CD4-positive, CD25-positive, alpha-beta regulatory T cell (primary cell): Measurements from ENCODE around the gene BPIFA2. TPM values are rescaled to one million over a fixed set of nuclear protein-coding genes. Genes with fewer than 3 reads are reported as not detected.

Source experiments
- ATAC-seq, 2 donors: fragments of 150-1000 bp; cut with Tn5 transposase; one replicate each; pipeline ENCODE4 v1.10.0; 2021; ENCODE audit warnings: low read depth in 2 of 2, moderate number of reproducible peaks in 2 of 2, moderate library complexity in 1 of 2
- DNase-seq, 3 donors: peaks; one replicate each; pipeline versions ENCODE4 v3.0.0 to v3.0.0-alpha.2; 2012 to 2022; ENCODE audit warnings: mixed read lengths in 1 of 3
- H3K27ac ChIP-seq: one replicate; pipeline ENCODE4 v1.7.0; 2013; ENCODE audit warnings: mild to moderate bottlenecking, low read length; ENCODE audit not compliant: insufficient read depth, poor library complexity, severe bottlenecking
- H3K27me3 ChIP-seq: one replicate; pipeline ENCODE4 v1.7.0; 2013; ENCODE audit warnings: low read length; ENCODE audit not compliant: control insufficient read depth, insufficient read depth
- H3K36me3 ChIP-seq: one replicate; pipeline ENCODE4 v1.7.0; 2013; ENCODE audit warnings: mild to moderate bottlenecking, low read length, moderate library complexity; ENCODE audit not compliant: control insufficient read depth, insufficient read depth
- H3K4me1 ChIP-seq: 2 replicates; pipeline ENCODE4 v1.7.0; 2013; ENCODE audit warnings: mild to moderate bottlenecking, low read length; ENCODE audit not compliant: insufficient read depth, control insufficient read depth, poor library complexity, severe bottlenecking
- H3K4me3 ChIP-seq: one replicate; pipeline ENCODE4 v1.7.0; 2013; ENCODE audit warnings: low read depth, mild to moderate bottlenecking, low read length, moderate library complexity
- H3K9me3 ChIP-seq, 2 experiments: 1 replicate in 1 of 2; 2 replicates in 1 of 2; pipeline ENCODE4 v1.7.0; 2013; ENCODE audit warnings: low read length in 2 of 2, mild to moderate bottlenecking in 1 of 2, moderate library complexity in 1 of 2; ENCODE audit not compliant: control insufficient read depth in 2 of 2
- H3K27ac Mint-ChIP-seq, 3 donors: one replicate each; pipeline ENCODE4 v1.8.0; 2020 to 2022; ENCODE audit warnings: mild to moderate bottlenecking in 3 of 3, mixed read lengths in 3 of 3, moderate library complexity in 2 of 3
- H3K27me3 Mint-ChIP-seq: one replicate; pipeline ENCODE4 v1.8.0; 2022; ENCODE audit warnings: mild to moderate bottlenecking, mixed read lengths
- H3K36me3 Mint-ChIP-seq: one replicate; pipeline ENCODE4 v1.8.0; 2020; ENCODE audit warnings: mixed read lengths
- H3K4me1 Mint-ChIP-seq, 4 donors: one replicate each; pipeline ENCODE4 v1.8.0; 2020 to 2022; ENCODE audit warnings: mixed read lengths in 4 of 4, mild to moderate bottlenecking in 1 of 4
- H3K4me3 Mint-ChIP-seq, 4 donors: one replicate each; pipeline ENCODE4 v1.8.0; 2020 to 2022; ENCODE audit warnings: mild to moderate bottlenecking in 4 of 4, mixed read lengths in 4 of 4, moderate library complexity in 3 of 4
- H3K9me3 Mint-ChIP-seq, 7 donors: one replicate each; pipeline ENCODE4 v1.8.0; 2020 to 2022; ENCODE audit warnings: mixed read lengths in 7 of 7, mild to moderate bottlenecking in 3 of 7, moderate library complexity in 2 of 7
- polyA plus RNA-seq, 4 donors: library from polyadenylated mRNA; unstranded; fragments of 300-500 nt; fragmentation: Illumina TruSeq; gene quantifications; one replicate each; pipeline ENCODE4 v1.2.3, GENCODE V29; 2021
- total RNA-seq: library from RNA; stranded (reverse); gene quantifications from one replicate; pipeline ENCODE4 v1.2.3, GENCODE V29; 2022

The BPIFA2 gene
- total and polyA plus RNA-seq, 5 donors from 2014 or later = not detected

DNA sequence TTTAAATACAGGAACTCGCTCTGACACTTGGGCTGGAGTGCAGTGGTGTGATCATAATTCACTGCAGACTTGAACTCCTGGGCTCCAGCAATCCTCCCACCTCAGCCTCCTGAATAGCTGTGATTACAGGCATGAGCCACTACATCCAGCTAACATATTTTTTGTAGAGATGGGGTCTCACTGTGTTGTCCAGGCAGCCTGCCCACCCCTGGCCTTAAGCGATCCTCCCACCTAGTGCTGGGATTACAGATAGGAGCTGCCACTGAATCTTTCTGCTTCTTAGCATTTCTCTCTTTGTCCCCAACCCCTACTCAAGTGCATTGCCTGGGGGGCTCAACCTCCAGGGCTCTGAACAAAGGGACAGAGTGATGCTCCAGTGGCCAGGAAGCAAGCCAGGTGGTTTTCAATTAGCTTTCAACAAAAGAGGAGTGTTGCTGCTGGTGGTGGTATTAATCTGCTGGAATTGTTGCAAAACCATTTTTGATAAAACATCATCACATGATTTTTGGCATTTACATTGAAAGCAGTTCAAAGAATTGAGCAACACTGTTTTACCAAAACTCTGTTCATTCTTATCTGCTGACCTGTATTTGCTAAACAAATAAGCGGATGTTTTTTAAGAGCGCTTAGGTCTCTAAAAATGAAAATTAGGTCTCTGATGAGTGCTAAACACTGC lies 40.4 kb upstream of the BPIFA2 start:
- Mint-ChIP-seq H3K36me3 (no peaks in the 10 kb centered on the region), H3K4me3 (no peak overlapping the region), H3K27ac (no peak overlapping the region), H3K9me3 (peaks cover 0 to 2% (median 0%) of the 10 kb centered on the region in 7 donors), H3K27me3 (peaks cover 26% of the 10 kb centered on the region), H3K4me1 (no peaks in the 10 kb centered on the region)
- Histone ChIP-seq H3K4me1 (no peaks in the 10 kb centered on the region), H3K4me3 (no peak overlapping the region), H3K36me3 (no peaks in the 10 kb centered on the region), H3K27me3 (no peaks in the 10 kb centered on the region), H3K9me3 (no peaks in the 10 kb centered on the region), H3K27ac (no peak overlapping the region)
- no peak for ATAC-seq
- no peak for DNase-seq

DNA sequence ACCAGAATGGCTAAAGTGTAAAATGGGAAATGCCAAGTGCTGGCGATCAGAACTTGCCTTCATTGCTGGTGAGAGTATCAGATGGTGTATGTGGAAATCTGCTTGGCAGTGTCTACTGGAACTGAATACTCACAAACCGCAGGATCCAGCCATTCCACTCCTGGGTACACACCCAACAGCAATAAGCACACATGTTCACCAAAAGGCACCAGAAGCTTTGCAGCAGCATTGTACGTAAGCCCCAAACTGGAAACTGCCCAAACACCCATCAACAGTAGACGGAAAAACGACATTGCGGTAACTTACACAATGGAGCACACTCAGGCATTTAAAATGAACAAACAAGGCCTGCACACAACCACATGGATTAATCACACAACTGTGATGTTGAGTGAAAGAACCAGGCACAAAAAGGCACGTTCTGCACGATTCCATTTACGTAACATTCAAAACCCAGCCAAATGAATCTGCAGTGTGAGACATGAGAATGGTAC lies 37.3 kb upstream of the BPIFA2 start:
- no peak for ATAC-seq
- H3K9me3 Mint-ChIP-seq = peaks cover 0 to 2% (median 0%) of the 10 kb centered on the region in 7 donors
- no peaks in the 10 kb centered on the region for H3K27me3 ChIP-seq
- H3K4me1 ChIP-seq = no peaks in the 10 kb centered on the region
- no peak overlapping the region for H3K27ac ChIP-seq
- H3K36me3 Mint-ChIP-seq = no peaks in the 10 kb centered on the region
- H3K9me3 ChIP-seq = no peaks in the 10 kb centered on the region
- H3K4me1 Mint-ChIP-seq = no peaks in the 10 kb centered on the region
- no peak overlapping the region for H3K4me3 ChIP-seq
- H3K36me3 ChIP-seq = no peaks in the 10 kb centered on the region
- H3K4me3 Mint-ChIP-seq = no peak overlapping the region
- DNase-seq = no peak
- H3K27ac Mint-ChIP-seq = no peak overlapping the region
- H3K27me3 Mint-ChIP-seq = peaks cover 15% of the 10 kb centered on the region

DNA sequence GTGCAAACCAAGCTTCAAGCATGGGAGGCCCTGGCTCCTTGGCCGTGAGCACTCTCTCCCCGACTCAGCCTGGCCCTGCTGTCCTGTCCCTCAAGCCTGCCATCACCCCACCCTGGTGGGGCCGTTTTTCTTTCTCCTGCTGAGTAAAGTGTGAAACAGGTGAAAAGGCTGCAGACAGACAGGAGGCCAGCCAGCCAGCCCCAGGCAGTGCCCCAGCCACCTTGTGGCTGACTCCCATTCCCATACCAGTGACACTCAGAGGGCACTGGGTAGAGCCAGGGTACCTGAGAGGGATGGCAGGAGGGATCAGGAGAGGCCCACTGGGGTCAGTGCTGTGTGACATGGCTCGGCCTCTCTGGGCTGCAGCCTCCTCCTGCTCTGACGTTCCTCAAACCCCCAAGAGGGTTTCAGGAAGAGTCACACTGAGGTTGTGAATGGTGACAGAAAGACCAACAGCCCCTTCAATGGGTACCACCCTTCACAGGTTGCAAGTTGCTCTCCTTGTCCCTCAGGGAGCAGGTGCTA lies 35.9 kb upstream of the BPIFA2 start:
- peaks cover 0 to 2% (median 0%) of the 10 kb centered on the region in 7 donors for H3K9me3 Mint-ChIP-seq
- no peaks in the 10 kb centered on the region for H3K4me1 ChIP-seq
- no peak overlapping the region for H3K27ac ChIP-seq
- H3K27ac Mint-ChIP-seq = no peak overlapping the region
- peaks cover 9% of the 10 kb centered on the region for H3K27me3 Mint-ChIP-seq
- no peaks in the 10 kb centered on the region for H3K36me3 ChIP-seq
- no peaks in the 10 kb centered on the region for H3K4me1 Mint-ChIP-seq
- H3K9me3 ChIP-seq = no peaks in the 10 kb centered on the region
- H3K36me3 Mint-ChIP-seq = no peaks in the 10 kb centered on the region
- no peak overlapping the region for H3K4me3 Mint-ChIP-seq
- H3K27me3 ChIP-seq = no peaks in the 10 kb centered on the region
- no peak for DNase-seq
- no peak for ATAC-seq
- H3K4me3 ChIP-seq = no peak overlapping the region

DNA sequence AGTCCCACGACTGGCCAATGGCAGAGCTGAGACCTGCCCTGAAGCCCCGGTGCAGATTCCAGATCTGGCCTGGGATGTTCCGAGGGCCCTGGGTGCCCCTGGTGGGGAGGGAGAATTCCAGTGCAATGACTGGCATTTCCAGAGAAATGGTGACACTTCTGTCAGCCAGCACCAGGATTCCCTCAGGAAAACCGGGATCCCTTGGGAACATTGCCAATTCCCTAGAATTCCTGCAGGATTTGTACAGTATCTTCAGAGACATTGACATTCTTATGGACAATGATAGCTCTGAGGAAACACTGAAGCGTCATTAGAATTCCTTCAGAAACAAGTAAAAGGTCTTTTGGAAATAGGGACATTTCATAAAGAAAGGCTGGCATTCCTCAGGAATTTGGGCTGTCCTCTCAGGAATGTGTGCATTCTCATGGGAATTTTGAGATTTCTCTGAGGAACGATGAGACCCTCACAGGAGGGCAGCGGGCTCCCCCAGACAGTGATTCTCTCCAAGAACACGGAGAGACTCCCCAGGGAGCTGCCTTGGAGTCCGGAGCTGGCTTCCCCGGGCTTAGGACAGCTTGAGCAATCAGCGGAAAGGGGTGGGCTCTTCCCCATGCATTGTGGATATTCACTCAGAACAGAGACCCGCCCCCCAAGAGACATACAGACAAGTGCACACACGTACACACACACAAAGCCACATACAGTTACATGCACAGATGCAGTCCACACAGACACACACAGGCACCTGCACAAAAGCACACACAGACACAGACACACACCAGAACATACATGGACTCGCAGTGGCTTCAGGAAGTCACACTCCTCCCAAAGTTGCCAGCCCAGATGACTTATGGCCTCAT lies 35.2 kb upstream of the BPIFA2 start:
- H3K36me3 ChIP-seq = no peaks in the 10 kb centered on the region
- no peak overlapping the region for H3K27ac ChIP-seq
- no peak overlapping the region for H3K27ac Mint-ChIP-seq
- H3K9me3 Mint-ChIP-seq = peaks cover 0 to 2% (median 0%) of the 10 kb centered on the region in 7 donors
- H3K4me1 Mint-ChIP-seq = no peaks in the 10 kb centered on the region
- ATAC-seq (no peak), DNase-seq (no peak)
- no peaks in the 10 kb centered on the region for H3K9me3 ChIP-seq
- no peak overlapping the region for H3K4me3 ChIP-seq
- no peaks in the 10 kb centered on the region for H3K36me3 Mint-ChIP-seq
- peaks cover 9% of the 10 kb centered on the region for H3K27me3 Mint-ChIP-seq
- H3K4me3 Mint-ChIP-seq = no peak overlapping the region
- H3K27me3 ChIP-seq = no peaks in the 10 kb centered on the region
- no peaks in the 10 kb centered on the region for H3K4me1 ChIP-seq

DNA sequence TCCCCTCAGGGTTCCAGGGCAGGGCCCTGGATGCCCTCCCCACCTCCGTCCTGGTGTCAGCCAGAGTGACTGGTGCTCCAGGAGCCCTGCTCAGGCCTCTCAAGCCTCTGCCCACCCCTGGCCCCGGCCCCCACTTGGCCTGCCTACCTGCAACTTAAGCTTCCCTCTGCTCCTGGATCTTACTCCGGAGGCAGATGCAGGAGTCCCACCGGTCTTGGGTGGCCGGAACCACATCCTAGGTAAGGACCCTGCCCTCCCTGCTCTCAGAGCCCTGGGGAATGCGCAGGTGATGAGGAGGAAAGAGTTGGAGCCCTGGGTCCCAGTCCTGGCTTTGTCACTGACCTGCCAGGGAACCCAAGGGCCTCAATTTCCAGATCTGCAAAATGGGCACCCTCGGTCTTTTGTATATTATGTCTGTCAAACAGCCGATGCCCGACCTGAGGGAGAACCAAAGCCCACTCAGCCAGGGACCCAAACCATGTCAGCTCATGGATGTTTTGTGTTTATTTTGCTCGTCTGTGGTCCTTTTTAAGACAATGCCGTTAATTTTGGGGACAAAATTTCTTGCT lies 34.5 kb upstream of the BPIFA2 start:
- Histone ChIP-seq H3K4me1 (no peaks in the 10 kb centered on the region), H3K27ac (no peak overlapping the region), H3K36me3 (no peaks in the 10 kb centered on the region), H3K27me3 (no peaks in the 10 kb centered on the region), H3K9me3 (no peaks in the 10 kb centered on the region), H3K4me3 (no peak overlapping the region)
- DNase-seq (no peak), ATAC-seq (no peak)
- no peaks in the 10 kb centered on the region for H3K36me3 Mint-ChIP-seq
- peaks cover 0 to 2% (median 0%) of the 10 kb centered on the region in 7 donors for H3K9me3 Mint-ChIP-seq
- H3K4me3 Mint-ChIP-seq = no peak overlapping the region
- H3K27ac Mint-ChIP-seq = no peak overlapping the region
- no peaks in the 10 kb centered on the region for H3K4me1 Mint-ChIP-seq
- peaks cover 9% of the 10 kb centered on the region for H3K27me3 Mint-ChIP-seq

DNA sequence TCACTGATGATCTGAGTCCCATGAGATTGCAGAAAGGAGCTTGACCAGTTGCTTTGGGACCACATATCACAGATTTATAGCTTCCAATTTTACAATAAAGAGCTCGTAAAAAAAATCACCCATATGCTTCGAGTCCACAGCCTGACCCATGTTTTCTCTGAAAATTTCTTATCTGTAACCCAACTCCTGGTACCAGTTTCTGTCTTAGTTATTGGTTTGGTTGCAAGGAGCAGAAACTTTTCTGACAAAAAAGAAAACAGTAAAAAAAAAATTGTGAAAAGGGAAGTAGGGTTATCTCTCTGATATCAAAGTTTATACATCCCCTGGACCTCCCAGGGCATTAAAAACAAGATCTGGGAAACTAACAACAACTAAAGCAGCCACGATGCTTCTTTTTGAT lies 30.8 kb upstream of the BPIFA2 start:
- no peaks in the 10 kb centered on the region for H3K9me3 ChIP-seq
- H3K27ac ChIP-seq = no peak overlapping the region
- H3K36me3 Mint-ChIP-seq = no peaks in the 10 kb centered on the region
- H3K4me3 ChIP-seq = no peak overlapping the region
- H3K4me1 ChIP-seq = no peaks in the 10 kb centered on the region
- ATAC-seq (no peak), DNase-seq (no peak)
- no peaks in the 10 kb centered on the region for H3K36me3 ChIP-seq
- no peaks in the 10 kb centered on the region for H3K27me3 ChIP-seq
- H3K4me3 Mint-ChIP-seq = no peak overlapping the region
- H3K27me3 Mint-ChIP-seq = no peaks in the 10 kb centered on the region
- no peaks in the 10 kb centered on the region for H3K4me1 Mint-ChIP-seq
- peaks cover 0 to 4% (median 0%) of the 10 kb centered on the region in 7 donors for H3K9me3 Mint-ChIP-seq
- H3K27ac Mint-ChIP-seq = peak overlapping the region in 1 of 3 donors; percentile 38

DNA sequence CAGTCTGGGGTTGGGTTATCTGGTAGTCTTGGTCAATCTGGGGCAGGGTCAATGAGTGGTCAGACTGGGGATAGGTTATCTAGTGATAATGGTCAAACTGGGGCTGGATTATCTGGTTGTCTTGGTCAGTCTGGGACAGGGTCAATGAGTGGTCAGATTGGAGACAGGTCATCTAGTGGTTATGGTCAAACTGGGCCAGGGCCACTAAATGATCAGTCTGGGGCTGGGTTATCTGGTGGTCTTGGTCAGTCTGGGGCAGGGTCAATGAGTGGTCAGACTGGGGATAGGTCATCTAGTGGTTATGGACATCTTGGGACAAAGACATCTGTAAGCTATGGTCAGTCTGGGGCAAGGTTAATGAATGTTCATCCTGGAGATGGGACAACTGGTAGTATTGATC lies 28.5 kb upstream of the BPIFA2 start:
- no peak for DNase-seq
- H3K4me1 Mint-ChIP-seq = no peaks in the 10 kb centered on the region
- no peak for ATAC-seq
- no peaks in the 10 kb centered on the region for H3K9me3 ChIP-seq
- H3K4me1 ChIP-seq = no peaks in the 10 kb centered on the region
- H3K27ac Mint-ChIP-seq = no peak overlapping the region
- no peaks in the 10 kb centered on the region for H3K36me3 ChIP-seq
- no peak overlapping the region for H3K27ac ChIP-seq
- H3K27me3 ChIP-seq = peaks cover 2% of the 10 kb centered on the region
- no peak overlapping the region for H3K4me3 Mint-ChIP-seq
- H3K36me3 Mint-ChIP-seq = no peaks in the 10 kb centered on the region
- no peak overlapping the region for H3K4me3 ChIP-seq
- peaks cover 12% of the 10 kb centered on the region for H3K27me3 Mint-ChIP-seq
- H3K9me3 Mint-ChIP-seq = peaks cover 0 to 2% (median 0%) of the 10 kb centered on the region in 7 donors
